Measurements from ENCODE around the gene MOSMO. TPM values are rescaled to one million over a fixed set of nuclear protein-coding genes. Genes with fewer than 3 reads are reported as not detected.
A peak's percentile ranks its signal among the peaks of the same experiment; 100 is the strongest.
"Not testable (repeated sequence)": the region's sequence is repeated elsewhere in the genome, so short reads cannot be mapped to it uniquely, and the experiment has no call there.

Gene MOSMO
- total RNA-seq, 2 experiments from 2014 or later = 10.7 to 11.9 TPM

DNA sequence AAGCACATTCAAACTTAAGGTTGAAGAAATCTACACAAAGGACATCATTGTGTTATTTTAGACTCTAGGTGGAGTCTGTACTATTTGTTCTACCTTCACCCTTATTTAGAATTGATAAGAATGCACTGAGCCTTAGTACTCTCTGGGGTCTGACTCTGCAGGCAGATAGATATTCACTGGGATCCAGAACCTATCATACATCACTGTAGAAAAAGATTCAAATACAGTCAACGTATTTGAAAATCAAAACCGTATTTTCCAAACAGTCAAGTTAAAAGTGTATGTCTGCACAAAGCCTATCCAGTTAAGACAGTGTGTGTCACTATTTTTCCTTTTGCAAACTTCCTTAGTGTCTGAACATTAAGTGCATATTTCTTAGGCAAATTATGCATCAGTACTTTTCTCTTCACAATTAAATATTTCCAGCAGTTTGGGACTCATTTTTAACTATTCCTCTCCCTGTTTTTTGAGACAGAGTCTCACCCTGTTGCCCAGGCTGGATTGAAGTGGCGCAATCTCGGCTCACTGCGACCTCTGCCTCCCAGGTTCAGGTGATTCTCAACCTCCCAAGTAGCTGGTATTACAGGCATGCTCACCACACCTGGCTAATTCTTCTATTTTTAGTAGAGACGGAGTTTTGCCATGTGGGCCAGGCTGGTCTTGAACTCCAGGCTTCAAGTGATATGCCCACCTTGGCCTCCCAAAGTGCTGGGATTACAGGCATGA is 22.3 kb downstream of the MOSMO start:
- H3K36me3 Mint-ChIP-seq (ENCODE audit: low read depth) = peaks cover 27% of the 10 kb centered on the region
- ChIA-PET CTCF (no interaction called here), POLR2A (no interaction called here)
- no peaks in the 10 kb centered on the region for H3K27me3 Mint-ChIP-seq
- H3K4me1 Mint-ChIP-seq = peaks cover 33% of the 10 kb centered on the region
- no peak overlapping the region for H3K27ac Mint-ChIP-seq
- H3K4me3 Mint-ChIP-seq = no peak overlapping the region
- H3K9me3 Mint-ChIP-seq = peaks cover 7% of the 10 kb centered on the region
- DNase-seq = no peak

GRCh38 chr16:22031483-22032083 is 23.7 kb downstream of the MOSMO start:
- ChIA-PET CTCF (no interaction called here), POLR2A (no interaction called here)
- Mint-ChIP-seq H3K4me1 (peaks cover 36% of the 10 kb centered on the region), H3K4me3 (no peak overlapping the region), H3K27me3 (no peaks in the 10 kb centered on the region), H3K9me3 (peaks cover 7% of the 10 kb centered on the region), H3K27ac (no peak overlapping the region), H3K36me3 (ENCODE audit: low read depth) (peaks cover 29% of the 10 kb centered on the region)
- no peak for DNase-seq

DNA sequence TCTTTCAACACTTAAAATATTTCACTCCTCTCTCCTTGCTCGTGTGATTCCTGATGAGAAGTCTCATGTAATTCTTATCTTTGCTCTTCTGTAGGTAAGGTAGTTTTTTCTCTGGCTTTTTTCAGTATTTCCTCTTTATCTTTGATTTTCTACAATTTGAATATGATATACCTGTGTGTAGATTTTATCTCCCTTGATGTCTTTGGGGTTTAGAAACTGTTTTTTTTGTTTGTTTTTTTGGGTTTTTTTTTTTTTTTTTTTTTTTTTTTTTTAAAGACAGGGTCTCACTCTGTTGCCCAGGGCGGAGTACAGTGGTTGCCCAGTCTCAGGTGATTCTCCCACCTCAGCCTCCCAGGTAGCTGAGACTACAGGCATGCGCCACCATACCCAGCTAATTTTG is 26.6 kb downstream of the MOSMO start:
- peaks cover 37% of the 10 kb centered on the region for H3K4me1 Mint-ChIP-seq
- H3K36me3 Mint-ChIP-seq (ENCODE audit: low read depth) = peaks cover 34% of the 10 kb centered on the region
- peaks cover 7% of the 10 kb centered on the region for H3K9me3 Mint-ChIP-seq
- CTCF ChIA-PET = no interaction called here
- no peak overlapping the region for H3K4me3 Mint-ChIP-seq
- POLR2A ChIA-PET = no interaction called here
- peak overlapping the region; percentile 57 for H3K27ac Mint-ChIP-seq
- no peak for DNase-seq
- no peaks in the 10 kb centered on the region for H3K27me3 Mint-ChIP-seq

- Mint-ChIP-seq H3K27ac (peak overlapping the region; percentile 57), H3K27me3 (no peaks in the 10 kb centered on the region), H3K36me3 (ENCODE audit: low read depth) (peaks cover 34% of the 10 kb centered on the region), H3K4me3 (no peak overlapping the region), H3K4me1 (peaks cover 37% of the 10 kb centered on the region), H3K9me3 (peaks cover 7% of the 10 kb centered on the region)
- DNase-seq = no peak
- CTCF ChIA-PET = no interaction called here
- POLR2A ChIA-PET = no interaction called here
Measured at GRCh38 chr16:22035153-22035552, 27.2 kb downstream of the MOSMO start.

DNA sequence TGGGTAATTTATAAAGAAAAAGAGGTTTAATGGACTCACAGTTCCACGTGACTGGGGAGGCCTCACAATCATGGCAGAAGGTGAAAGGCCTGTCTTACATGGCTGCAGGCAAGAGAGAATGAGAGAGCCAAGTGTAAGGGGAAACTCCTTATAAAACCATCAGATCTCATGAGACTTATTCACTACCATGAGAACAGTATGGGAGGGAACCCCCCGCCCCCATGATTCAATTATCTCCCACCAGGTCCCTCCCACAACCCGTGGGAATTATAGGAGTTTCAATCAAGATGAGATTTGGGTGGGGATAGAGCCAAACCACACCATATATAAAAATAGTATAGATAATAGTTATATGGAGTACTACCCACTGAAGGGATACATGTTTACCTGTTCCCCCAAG is 36.0 kb downstream of the MOSMO start:
- H3K27ac Mint-ChIP-seq; H3K4me3 Mint-ChIP-seq; H3K27me3 Mint-ChIP-seq; POLR2A ChIA-PET; DNase-seq; H3K9me3 Mint-ChIP-seq; CTCF ChIA-PET; H3K4me1 Mint-ChIP-seq; H3K36me3 Mint-ChIP-seq (ENCODE audit: low read depth): not testable (repeated sequence)

DNA sequence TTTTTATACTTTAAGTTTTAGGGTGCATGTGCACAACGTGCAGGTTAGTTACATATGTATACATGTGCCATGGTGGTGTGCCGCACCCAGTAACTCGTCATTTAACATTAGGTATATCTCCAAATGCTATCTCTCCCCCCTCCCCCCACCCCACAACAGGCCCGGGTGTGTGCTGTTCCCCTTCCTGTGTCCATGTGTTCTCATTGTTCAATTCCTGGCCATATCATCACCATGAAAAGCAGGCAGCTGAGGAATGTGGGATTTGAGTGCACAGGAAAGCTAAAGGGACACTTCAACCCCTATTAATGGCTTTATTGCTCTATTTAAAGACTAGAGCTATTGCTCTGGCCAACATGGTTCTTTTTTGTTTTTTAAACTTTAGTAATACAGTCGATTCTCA is 38.0 kb downstream of the MOSMO start:
- H3K27ac Mint-ChIP-seq, CTCF ChIA-PET: not testable (repeated sequence)

GRCh38 chr16:22050963-22051362 is 43.1 kb downstream of the MOSMO start:
- peaks cover 24% of the 10 kb centered on the region for H3K4me1 Mint-ChIP-seq
- POLR2A ChIA-PET = no interaction called here
- CTCF ChIA-PET = interaction anchor here (0.6 to 1.1 kb wide), 2 partner anchors 15 to 25 kb away, joined by 3 read pairs; no protein-coding TSS in a partner anchor
- no peak overlapping the region for H3K4me3 Mint-ChIP-seq
- no peaks in the 10 kb centered on the region for H3K9me3 Mint-ChIP-seq
- H3K36me3 Mint-ChIP-seq (ENCODE audit: low read depth) = no peaks in the 10 kb centered on the region
- DNase-seq = no peak
- H3K27ac Mint-ChIP-seq = no peak overlapping the region
- no peaks in the 10 kb centered on the region for H3K27me3 Mint-ChIP-seq

More for the DNA sequence above, 38.0 kb downstream of the MOSMO start:
- DNase-seq; H3K36me3 Mint-ChIP-seq (ENCODE audit: low read depth); H3K4me3 Mint-ChIP-seq; POLR2A ChIA-PET; H3K4me1 Mint-ChIP-seq; H3K9me3 Mint-ChIP-seq; H3K27me3 Mint-ChIP-seq: not testable (repeated sequence)

- Mint-ChIP-seq H3K27me3 (no peaks in the 10 kb centered on the region), H3K4me1 (peaks cover 24% of the 10 kb centered on the region), H3K9me3 (peaks cover 4% of the 10 kb centered on the region), H3K4me3 (no peak overlapping the region), H3K27ac (no peak overlapping the region), H3K36me3 (ENCODE audit: low read depth) (peaks cover 12% of the 10 kb centered on the region)
- POLR2A ChIA-PET = no interaction called here
- CTCF ChIA-PET = no interaction called here
- no peak for DNase-seq
Measured at GRCh38 chr16:22052980-22053379, 45.1 kb downstream of the MOSMO start.

DNA sequence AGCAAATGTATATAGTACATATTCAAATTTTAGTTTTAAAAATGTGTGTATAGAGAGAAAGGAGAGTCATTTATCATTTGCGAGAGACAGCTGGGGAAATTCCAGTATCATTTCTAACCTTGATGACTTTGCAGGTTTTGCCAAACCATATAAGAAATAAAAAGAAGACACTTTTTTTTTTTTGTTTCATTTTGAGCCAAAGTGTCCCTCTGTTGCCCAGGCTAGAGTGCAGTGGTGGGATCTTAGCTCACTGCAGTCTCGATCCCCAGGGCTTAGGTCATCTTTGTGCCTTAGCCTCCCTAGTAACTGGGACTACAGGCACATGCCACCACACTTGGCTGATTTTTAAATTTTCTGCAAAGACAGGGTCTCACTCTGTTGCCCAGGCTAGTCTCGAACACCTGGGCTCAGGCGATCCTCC is 46.0 kb downstream of the MOSMO start:
- CTCF ChIA-PET = interaction anchor here (1.4 kb wide), 1 partner anchor 18 kb away, joined by 3 read pairs; no protein-coding TSS in a partner anchor
- H3K4me3 Mint-ChIP-seq = no peak overlapping the region
- POLR2A ChIA-PET = no interaction called here

GRCh38 chr16:22054847-22055590 is 47.1 kb downstream of the MOSMO start:
- H3K4me3 Mint-ChIP-seq = no peak overlapping the region
- no peak for DNase-seq
- ChIA-PET POLR2A (no interaction called here), CTCF (interaction anchor here (1.4 to 2.0 kb wide), 2 partner anchors 19 to 22 kb away, joined by 3 to 5 read pairs; no protein-coding TSS in a partner anchor)
- H3K27ac Mint-ChIP-seq = peak overlapping the region; percentile 63
- H3K36me3 Mint-ChIP-seq (ENCODE audit: low read depth) = peaks cover 20% of the 10 kb centered on the region
- peaks cover 6% of the 10 kb centered on the region for H3K9me3 Mint-ChIP-seq
- peaks cover 24% of the 10 kb centered on the region for H3K4me1 Mint-ChIP-seq
- no peaks in the 10 kb centered on the region for H3K27me3 Mint-ChIP-seq

More for the DNA sequence above, 46.0 kb downstream of the MOSMO start:
- Mint-ChIP-seq H3K9me3 (peaks cover 4% of the 10 kb centered on the region), H3K27me3 (no peaks in the 10 kb centered on the region), H3K27ac (no peak overlapping the region), H3K36me3 (ENCODE audit: low read depth) (peaks cover 16% of the 10 kb centered on the region), H3K4me1 (peaks cover 24% of the 10 kb centered on the region)
- no peak for DNase-seq

DNA sequence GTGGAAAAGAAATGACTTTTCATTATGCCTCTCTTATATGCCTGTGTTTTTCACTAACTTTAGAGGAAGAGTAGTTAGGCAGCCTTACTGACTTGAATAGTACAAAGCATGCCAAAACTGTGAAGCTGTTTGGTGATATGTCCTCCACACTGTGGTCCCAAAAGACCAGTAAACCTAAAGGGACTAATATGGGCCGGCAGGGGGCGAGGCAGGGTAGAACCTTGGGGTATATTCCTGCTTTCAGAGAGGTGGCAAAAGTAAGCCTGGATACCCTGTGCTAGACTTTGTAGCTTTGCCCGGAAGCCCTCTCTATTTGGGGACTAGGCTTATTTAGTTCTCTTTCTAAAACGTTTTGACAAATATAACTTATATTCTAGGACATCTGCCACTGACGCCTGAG is 48.0 kb downstream of the MOSMO start:
- no peak overlapping the region for H3K27ac Mint-ChIP-seq
- H3K4me3 Mint-ChIP-seq = no peak overlapping the region
- H3K27me3 Mint-ChIP-seq = no peaks in the 10 kb centered on the region
- CTCF ChIA-PET = interaction anchor here (2.0 kb wide), 1 partner anchor 22 kb away, joined by 5 read pairs; no protein-coding TSS in a partner anchor
- peaks cover 20% of the 10 kb centered on the region for H3K36me3 Mint-ChIP-seq (ENCODE audit: low read depth)
- H3K4me1 Mint-ChIP-seq = peaks cover 24% of the 10 kb centered on the region
- POLR2A ChIA-PET = no interaction called here
- H3K9me3 Mint-ChIP-seq = peaks cover 6% of the 10 kb centered on the region
- no peak for DNase-seq

- Mint-ChIP-seq H3K9me3 (peaks cover 11% of the 10 kb centered on the region), H3K36me3 (ENCODE audit: low read depth) (peaks cover 24% of the 10 kb centered on the region), H3K27ac (no peak overlapping the region), H3K27me3 (no peaks in the 10 kb centered on the region), H3K4me3 (no peak overlapping the region), H3K4me1 (no peaks in the 10 kb centered on the region)
- ChIA-PET CTCF (interaction anchor here (3.1 kb wide), 1 partner anchor 14 kb away, joined by 11 read pairs; no protein-coding TSS in a partner anchor), POLR2A (no interaction called here)
- no peak for DNase-seq
Measured at GRCh38 chr16:22063888-22064467, 56.1 kb downstream of the MOSMO start.

DNA sequence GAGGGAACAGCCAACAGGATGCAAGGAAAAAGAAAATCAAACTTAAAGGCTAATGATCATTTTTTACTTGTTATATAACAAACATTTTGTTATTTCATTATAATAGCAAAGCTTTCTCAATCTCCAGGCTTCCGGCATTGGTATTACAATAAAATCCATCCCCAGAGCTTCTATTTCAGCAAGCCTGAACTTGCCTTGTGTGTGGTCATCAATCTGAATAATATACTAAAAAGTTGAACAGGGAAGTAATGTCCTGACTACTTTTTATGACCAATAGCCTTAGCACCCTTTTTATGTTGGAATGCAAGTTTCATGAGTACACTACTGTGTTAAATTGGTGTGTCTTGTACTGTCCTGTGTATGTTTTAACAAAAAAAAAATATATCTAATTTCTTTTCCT is 57.3 kb downstream of the MOSMO start:
- no peak overlapping the region for H3K27ac Mint-ChIP-seq
- peaks cover 10% of the 10 kb centered on the region for H3K9me3 Mint-ChIP-seq
- H3K4me3 Mint-ChIP-seq = no peak overlapping the region
- DNase-seq = no peak
- no peaks in the 10 kb centered on the region for H3K27me3 Mint-ChIP-seq
- peaks cover 20% of the 10 kb centered on the region for H3K36me3 Mint-ChIP-seq (ENCODE audit: low read depth)
- ChIA-PET POLR2A (no interaction called here), CTCF (interaction anchor here (1.2 to 3.1 kb wide), 2 partner anchors 12 to 17 kb away, joined by 3 to 11 read pairs; no protein-coding TSS in a partner anchor)
- H3K4me1 Mint-ChIP-seq = no peaks in the 10 kb centered on the region

Measured in activated CD4-positive, alpha-beta T cell treated with anti-CD3 and anti-CD28 coated beads, Interleukin-2, amount 10 ng/mL, durations not matched to agents 7 days and 5 days (primary cell).